Activated CD4-positive, alpha-beta T cell treated with anti-CD3 and anti-CD28 coated beads, Interleukin-2, Interleukin-6, amounts not matched to agents 100 ng/mL and 50 ng/mL, durations not matched to agents 16 hours and 8 hours (primary cell): Measurements from ENCODE around the gene AATK.

ENCODE experiments used
- DNase-seq: peaks from one replicate; pipeline ENCODE4 v3.0.0-alpha.2; 2020

Gene AATK

GRCh38 chr17:81142301-81143199 lies 23.5 kb downstream of the AATK start:
- peak; percentile 63 for DNase-seq

DNA sequence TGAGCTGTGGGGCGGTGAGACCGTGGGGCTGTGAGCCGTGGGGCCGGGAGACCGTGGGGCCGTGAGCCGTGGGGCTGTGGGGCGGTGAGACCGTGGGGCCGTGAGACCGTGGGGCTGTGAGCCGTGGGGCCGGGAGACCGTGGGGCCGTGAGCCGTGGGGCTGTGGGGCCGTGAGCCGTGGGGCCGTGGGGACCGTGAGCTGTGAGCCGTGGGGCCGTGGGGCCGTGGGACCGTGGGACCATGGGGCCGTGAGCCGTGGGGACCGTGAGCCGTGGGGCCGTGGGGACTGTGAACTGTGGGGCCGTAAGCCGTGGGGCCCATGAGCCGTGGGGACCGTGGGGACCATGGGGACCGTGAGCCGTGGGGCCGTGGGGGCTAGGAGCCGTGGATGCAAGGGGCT lies 25.3 kb downstream of the AATK start:
- no peak for DNase-seq

DNA sequence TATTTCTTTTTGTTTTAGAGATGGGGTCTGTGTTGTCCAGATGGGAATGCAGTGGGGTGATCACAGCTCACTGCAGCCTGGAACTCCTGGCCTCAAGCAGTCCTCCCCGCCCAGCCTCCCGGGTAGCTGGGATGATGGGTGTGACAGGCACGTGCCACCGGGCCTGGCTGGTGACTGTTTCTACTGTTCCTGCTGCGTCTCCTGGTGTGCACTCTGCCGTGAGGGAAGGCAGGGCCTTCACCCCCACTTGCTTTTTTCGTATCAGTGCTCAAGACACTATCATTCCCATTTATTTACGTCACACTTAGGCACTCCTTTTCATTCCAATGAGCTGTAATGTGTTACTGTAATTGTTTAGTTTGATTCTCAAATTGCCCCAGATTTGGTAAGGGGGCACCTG lies 26.0 kb downstream of the AATK start:
- DNase-seq, result no peak

GRCh38 chr17:81139428-81139827 lies 26.6 kb downstream of the AATK start:
- no peak for DNase-seq

DNA sequence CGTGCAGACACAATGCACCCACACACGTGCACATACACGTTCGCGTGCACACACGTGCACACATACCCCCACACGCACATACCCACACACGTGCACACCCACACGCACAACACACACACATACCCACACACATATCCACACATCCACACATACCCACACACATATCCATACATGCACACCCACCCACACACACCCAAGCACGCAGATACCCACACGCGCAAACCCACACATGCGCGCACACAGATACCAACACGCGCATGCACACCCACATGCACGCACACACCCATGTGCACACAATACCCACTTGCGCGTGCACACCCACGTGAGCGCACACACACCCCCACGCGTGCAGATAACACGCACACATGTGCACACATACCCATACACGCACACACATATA lies 27.5 kb downstream of the AATK start:
- no peak for DNase-seq

GRCh38 chr17:81138083-81138482 lies 27.9 kb downstream of the AATK start:
- no peak for DNase-seq

- DNase-seq, result no peak
These were observed 28.8 kb downstream of the AATK start for GRCh38 chr17:81137248-81137647.

GRCh38 chr17:81136366-81136765 lies 29.7 kb downstream of the AATK start:
- no peak for DNase-seq

DNA sequence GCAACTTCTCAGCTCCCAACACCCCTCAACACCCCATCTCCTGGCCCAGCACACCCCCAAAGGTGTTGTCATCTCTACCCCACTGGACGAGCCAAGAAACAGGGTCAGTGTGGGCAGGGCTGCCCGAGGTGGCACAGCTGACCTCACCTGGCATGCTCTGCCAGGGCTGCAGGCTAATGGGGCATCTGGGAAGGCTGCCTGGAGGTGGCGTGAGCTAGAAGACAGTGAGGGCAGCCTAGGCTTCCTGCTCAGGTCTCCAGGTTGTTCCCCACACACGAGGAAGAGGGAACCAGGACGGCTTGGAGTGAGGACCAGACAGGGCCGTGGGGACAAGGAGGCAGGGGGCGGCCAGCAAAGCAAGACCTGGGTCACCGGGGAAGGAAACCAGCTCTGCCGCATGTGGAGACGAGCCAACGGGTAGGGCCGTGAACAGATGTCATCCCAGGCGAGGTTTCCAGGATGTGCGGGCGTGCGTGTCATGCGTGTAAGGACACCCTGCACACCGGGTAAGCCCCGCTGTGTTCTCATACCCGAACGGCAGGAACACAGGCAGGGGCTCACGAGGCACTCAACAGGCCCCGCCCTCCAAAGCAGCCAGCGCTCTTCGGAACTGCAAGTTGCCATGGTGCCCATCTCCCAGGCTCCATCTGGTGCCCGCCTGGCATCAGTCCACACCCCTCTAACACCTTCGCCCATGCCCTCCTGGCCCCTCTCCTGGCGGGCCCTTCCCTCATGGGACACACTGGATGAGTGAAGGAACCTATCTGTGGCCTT lies 30.3 kb downstream of the AATK start:
- DNase-seq, result no peak

DNA sequence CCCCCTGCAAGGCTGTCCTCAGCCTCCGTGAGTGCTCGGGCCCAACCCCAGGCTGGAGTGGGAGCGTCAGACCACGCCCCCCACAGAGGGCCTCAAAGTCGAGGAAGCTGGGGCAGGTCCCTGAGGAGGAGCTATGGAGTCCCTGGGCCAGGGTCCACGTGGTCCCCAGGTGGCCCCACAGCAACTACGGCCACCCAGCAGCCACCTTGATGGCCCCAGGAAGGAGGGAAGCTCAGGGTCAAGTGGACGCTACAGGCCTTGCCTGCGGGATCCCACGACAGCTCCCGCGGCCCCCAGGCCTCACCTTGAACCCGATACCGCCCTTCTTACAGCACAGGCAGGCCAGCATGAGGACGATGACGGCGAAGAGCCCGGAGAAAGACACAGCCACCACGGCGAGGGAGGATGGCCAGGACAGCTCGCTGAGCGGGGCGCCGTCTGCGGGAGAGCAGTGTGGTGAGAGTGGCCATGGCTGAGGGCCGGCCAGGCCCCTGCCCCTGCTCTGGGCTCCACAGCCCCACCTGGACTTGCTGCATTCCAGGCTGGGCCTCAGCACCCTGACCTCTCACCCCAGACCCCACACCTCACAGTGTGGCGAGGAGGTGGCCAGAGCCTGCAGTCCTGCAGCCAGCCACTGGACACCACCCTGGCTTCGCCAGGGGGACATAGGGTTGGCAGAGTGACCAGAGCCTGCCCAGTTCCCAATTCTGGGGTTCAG lies 31.8 kb downstream of the AATK start:
- DNase-seq, result no peak

DNA sequence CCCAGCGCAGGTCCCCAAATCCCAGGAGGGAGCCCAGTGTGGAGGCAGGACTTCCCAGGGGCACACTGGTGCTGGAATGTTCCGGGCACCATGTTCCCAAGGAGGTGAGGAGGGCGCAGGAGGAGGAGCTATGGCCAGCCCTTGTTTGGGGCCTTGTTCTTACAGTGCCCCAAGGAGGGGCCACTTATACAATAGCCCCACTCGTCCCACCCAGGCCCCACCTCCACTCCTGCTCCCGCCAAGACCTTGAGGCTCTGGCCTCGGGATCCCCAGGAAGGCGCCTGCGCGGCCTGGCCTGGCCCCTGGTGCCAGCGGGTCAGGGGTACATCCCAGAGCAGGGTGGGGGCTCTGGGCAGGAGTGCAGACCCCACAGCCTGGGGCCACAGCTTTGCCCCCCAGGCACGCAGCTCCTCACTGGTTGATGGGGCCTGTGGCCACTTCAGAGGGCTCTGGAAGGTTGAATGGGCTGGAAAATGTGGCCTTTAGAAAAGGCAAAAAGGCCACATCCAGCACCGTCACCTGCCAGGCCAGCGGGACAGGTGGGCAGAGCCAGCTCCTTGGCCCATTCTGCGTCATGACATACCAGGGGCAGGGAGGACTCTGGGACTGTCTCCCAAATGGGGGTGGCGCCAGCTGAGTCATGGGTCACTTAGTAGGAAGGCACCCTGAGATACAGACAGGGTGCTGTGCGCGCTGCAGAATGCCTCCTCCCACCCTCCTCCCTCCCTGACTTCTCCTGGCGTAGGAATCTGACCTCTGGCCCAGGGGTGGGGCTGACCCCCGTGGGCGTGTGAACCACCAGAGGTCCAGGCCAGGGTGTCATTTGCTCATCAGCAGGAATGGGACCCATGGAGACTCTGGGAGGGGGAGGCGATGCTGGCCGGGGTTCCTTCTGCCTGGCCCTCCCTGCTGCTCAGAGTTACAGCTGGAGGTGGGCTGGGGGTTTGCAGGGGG lies 33.0 kb downstream of the AATK start:
- DNase-seq, result no peak

- no peak for DNase-seq
These were observed 33.9 kb downstream of the AATK start for GRCh38 chr17:81132197-81132540.

DNA sequence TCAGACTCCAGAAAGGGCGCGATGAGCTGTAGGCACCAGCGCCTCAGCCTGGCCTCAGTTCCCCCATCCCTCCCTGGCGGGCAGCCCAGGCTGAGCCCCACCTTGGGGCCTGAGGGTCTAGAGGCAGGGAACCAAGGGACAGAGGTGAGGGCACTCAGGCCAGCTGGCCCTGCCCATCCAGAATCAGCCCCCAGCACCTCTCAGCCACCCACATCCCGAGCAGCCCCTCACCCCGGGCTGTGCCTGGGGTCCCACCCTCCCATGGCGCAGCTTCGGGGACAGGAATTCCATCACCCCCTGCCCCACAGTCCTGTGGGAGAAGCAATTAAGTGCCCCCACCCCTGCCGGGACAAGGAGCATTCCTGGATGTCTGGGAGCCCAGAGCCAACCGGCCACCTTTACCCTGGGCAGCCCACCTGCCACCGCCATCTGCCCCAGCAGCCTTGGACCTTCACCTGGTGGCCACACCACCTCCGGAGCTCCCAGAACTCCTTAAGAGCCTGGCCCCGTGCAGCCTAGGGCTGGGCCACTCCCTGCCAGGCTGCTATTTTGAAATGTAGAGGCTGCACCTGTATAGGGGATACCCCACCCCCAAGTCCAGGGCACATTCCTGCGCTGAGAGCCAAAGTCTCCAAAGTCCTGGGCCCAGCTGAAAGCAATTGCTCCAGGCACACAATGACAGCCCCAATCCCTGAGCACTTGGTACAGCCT lies 34.4 kb downstream of the AATK start:
- no peak for DNase-seq

- no peak for DNase-seq
These were observed 35.3 kb downstream of the AATK start for GRCh38 chr17:81130385-81131361.

- DNase-seq, result no peak
These were observed 36.2 kb downstream of the AATK start for GRCh38 chr17:81129711-81130367.

DNA sequence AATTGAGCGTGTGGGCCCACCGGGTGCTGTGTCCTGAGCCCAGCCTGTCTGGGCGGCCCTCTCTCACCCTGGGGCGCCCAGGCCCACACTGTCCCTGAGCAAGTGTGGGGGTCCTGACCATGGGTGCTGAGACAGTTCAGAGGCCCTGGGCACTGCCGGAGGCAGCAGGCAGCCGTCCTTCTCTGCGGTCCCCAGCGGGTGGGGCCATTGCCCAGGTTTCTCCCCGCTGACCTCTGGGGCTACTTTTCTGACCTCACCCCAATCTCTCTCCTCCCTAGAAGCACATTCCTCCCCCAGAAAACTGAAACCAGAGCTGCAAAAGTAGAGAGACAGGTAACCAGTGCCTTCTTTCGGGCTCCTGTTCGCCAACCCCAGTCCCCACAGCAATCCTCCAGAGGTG lies 36.7 kb downstream of the AATK start:
- no peak for DNase-seq

DNA sequence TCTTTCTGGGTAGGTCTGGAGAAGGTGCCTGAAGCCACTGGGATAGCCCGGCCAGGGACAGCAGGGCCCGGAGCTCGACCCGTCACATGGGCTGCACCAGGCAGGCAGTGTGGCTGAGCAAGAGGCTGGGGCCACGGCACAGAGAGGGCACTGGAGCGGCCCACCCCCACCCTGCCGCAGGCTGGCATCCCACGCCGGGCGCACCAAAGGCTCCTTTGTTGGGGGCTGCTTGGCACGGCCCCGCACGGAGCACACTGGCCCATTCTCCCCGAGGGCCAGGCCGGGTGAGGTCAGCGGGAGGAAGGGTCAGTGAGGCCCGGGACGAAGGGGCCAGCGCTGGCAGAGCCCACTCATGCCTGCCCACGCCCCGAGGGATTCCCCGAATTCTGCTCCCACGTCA lies 37.2 kb downstream of the AATK start:
- no peak for DNase-seq

DNA sequence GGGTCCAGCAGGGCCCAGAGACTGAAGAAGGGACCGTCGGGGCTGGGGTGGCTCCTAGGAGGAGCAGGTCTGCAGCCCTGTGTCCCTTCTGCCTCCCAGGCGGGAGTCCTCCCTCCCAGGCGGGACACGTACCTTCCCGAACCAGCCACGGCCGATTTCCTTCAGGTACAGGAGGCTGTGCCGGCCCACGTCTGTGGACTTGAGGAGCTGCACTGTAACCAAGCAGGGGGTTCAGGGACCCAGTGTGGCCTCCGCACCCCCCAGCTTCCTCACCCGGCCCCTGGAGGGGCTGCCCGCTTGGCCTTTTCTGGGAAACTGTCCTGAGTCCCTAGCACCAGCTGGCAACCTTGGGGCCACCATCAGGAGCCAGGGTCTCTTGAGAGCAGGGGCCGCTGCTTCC lies 37.7 kb downstream of the AATK start:
- no peak for DNase-seq

DNA sequence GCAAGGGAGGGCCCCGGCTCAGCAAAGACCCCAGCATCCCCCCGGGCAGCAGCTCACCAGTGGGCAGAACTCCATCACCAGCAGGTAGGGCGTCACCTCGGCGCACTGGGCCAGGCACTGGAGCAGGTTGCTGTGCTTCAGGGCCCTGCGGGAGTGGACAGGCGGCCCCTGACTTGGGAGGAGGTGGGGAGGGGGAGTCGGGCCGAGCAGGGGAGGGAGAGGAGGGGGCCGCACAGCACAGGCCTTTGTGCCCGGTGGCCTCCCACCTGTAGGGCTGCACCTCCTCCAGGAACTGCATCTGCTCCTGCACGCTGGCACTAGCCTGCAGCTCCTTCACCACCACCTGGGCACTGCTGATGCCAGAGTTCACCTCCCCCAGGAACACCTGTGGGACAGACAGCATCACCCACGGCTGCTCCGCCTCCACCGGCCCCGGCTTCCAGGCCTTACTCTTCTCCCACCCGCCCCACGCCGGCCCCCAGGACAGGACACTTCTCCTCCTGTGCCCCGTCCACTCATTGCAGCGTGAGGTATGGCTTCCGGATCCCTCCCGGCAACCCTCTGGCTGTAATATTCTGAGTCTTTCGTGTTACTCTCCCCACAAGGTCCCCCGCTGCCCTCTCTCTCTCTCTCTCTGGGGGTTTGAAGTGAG lies 38.4 kb downstream of the AATK start:
- no peak for DNase-seq

DNA sequence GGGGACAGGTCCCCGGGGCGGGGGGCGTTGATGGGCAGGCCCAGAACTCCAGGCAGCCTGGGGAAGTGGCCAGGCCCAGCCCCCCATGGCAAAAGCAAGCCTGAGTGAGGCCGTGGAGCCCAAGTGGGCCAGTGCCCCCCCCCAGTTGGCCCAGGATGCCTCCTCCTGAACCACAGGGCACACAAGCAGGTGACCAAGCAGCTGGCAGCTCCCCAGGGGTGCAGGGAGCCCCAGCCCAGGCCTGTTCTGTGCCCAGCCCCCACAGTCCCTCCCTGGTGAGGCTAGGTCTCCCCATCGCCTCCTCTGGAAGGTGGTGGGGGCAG lies 38.9 kb downstream of the AATK start:
- no peak for DNase-seq
